Fibroblast of pulmonary artery (primary cell): ENCODE data around the gene LTBP4.
"Not testable (repeated sequence)": the region's sequence is repeated elsewhere in the genome, so short reads cannot be mapped to it uniquely, and the experiment has no call there.

Experiments
- DNase-seq: peaks from one replicate; pipeline ENCODE4 v3.0.0-alpha.2; 2010; ENCODE audit warnings: low read depth
- H3K4me3 ChIP-seq: replicated peaks from 2 replicates; pipeline ENCODE4 v1.5.1; 2011; ENCODE audit warnings: low read depth, mild to moderate bottlenecking, control low read depth, low read length, moderate library complexity
- CTCF ChIP-seq: IDR thresholded peaks from 2 replicates; pipeline ENCODE4 v1.5.1; 2011; ENCODE audit warnings: mild to moderate bottlenecking, control low read depth, low read length, inconsistent platforms; ENCODE audit errors: missing control alignments

Gene LTBP4

GRCh38 chr19:40559394-40559793 is 41.8 kb upstream of the LTBP4 start:
- DNase-seq: no peak
- no peak for TF ChIP-seq CTCF
- H3K4me3 ChIP-seq: no peak overlapping the region

DNA sequence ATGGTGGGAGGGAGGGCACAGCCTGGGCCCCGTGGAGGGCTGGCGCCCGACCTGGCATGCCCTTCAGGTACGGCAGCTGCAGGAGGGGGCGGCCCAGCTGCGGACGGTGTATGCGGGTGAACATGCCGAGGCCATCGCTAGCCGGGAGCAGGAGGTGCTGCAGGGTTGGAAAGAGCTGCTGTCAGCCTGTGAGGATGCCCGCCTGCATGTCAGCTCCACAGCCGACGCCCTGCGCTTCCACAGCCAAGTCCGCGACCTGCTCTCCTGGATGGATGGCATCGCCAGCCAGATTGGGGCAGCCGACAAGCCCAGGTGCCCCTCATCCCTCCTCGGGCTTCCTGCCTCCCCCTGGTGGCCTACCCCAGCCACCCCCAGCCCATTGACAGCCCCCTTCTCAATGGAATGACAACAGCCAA is 41.1 kb upstream of the LTBP4 start:
- DNase-seq: no peak
- no peak overlapping the region for H3K4me3 ChIP-seq
- no peak for TF ChIP-seq CTCF

- DNase-seq: no peak
- no peak overlapping the region for H3K4me3 ChIP-seq
- no peak for TF ChIP-seq CTCF
Observed at GRCh38 chr19:40561947-40562346, 39.2 kb upstream of the LTBP4 start.

- not testable (repeated sequence) for H3K4me3 ChIP-seq, DNase-seq
Observed at GRCh38 chr19:40564535-40564934, 36.6 kb upstream of the LTBP4 start.

DNA sequence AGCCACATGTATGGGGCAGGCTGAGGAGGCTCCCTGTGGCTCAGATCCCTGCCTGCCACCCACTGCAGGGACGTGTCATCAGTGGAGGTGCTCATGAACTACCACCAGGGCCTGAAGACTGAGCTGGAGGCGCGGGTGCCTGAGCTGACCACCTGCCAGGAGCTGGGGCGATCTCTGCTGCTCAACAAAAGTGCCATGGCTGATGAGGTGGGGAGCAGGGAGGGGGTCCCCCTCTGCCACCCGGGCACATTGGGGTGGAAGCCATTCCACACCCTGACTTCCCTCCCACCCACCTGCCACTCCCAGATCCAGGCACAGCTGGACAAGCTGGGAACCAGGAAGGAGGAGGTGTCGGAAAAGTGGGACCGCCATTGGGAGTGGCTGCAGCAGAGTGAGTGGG is 35.8 kb upstream of the LTBP4 start:
- no peak for TF ChIP-seq CTCF
- no peak for DNase-seq
- H3K4me3 ChIP-seq: no peak overlapping the region

DNA sequence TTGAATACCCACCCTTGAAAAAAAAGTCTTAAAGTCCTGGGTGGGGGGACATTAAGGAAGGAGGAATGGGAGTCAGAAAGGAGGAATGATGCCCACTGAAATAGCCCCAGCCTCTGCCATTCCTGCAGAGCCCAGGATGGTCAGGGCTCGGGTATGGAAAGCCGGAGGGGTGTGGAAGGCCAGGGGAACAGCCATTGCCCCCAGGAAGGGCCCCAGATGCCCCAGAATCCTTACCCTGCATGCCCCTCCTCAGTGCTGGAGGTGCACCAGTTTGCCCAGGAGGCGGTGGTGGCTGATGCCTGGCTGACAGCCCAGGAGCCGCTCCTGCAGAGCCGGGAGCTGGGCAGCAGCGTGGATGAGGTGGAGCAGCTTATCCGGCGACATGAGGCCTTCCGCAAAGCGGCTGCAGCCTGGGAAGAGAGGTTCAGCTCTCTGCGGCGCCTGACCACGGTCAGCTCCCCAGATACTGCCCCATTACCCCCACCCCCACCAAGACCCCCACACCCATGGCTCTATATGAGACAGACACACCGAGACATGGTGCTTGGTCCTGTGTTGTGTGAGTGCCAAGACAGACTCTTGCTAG is 35.2 kb upstream of the LTBP4 start:
- no peak overlapping the region for H3K4me3 ChIP-seq
- DNase-seq: no peak
- no peak for TF ChIP-seq CTCF

- DNase-seq: no peak
- H3K4me3 ChIP-seq: peak overlapping the region; percentile 21
- TF ChIP-seq CTCF: no peak
Observed at GRCh38 chr19:40567040-40567749, 34.0 kb upstream of the LTBP4 start.
